IPS DF 6.9 (cell line): ENCODE data around the gene PLA2R1.

Experiments used
- DNase-seq: peaks from one replicate; pipeline ENCODE4 v3.0.0-alpha.2; 2013; ENCODE audit warnings: low read depth, low spot score
- H3K27ac ChIP-seq: one replicate; pipeline ENCODE4 v1.5.1; 2013; ENCODE audit warnings: low read length, control low read depth
- H3K27me3 ChIP-seq: 2 replicates; pipeline ENCODE4 v1.6.1; 2013; ENCODE audit warnings: mild to moderate bottlenecking, low read length; ENCODE audit not compliant: control insufficient read depth, insufficient read depth
- H3K36me3 ChIP-seq: 2 replicates; pipeline ENCODE4 v1.6.1; 2013; ENCODE audit warnings: low read length; ENCODE audit not compliant: control insufficient read depth, insufficient read depth
- H3K4me1 ChIP-seq: 2 replicates; pipeline ENCODE4 v1.6.1; 2013; ENCODE audit warnings: low read length; ENCODE audit not compliant: control insufficient read depth, insufficient read depth
- H3K4me3 ChIP-seq: 2 replicates; pipeline ENCODE4 v1.5.1; 2013; ENCODE audit warnings: mild to moderate bottlenecking, low read length
- H3K9me3 ChIP-seq: 2 replicates; pipeline ENCODE4 v1.6.1; 2013; ENCODE audit warnings: low read length, inconsistent platforms; ENCODE audit not compliant: control insufficient read depth, insufficient read depth
- WGBS: extraction: QIAGEN DNeasy Blood & Tissue Kit; methylation state at CpG from one replicate; pipeline ENCODE4 v1.1.7; 2013; ENCODE audit warnings: mixed read lengths, missing lambda C conversion rate; ENCODE audit not compliant: insufficient read length, insufficient coverage; 5-methylcytosine and 5-hydroxymethylcytosine counted together

PLA2R1 gene

GRCh38 chr2:159897720-159898119 lies 164.7 kb downstream of the PLA2R1 start:
- Histone ChIP-seq H3K4me3 (no peak overlapping the region), H3K27ac (no peak overlapping the region), H3K27me3 (peaks cover 2% of the 10 kb centered on the region; the same call in 1 of the 2 replicates), H3K36me3 (no peaks in the 10 kb centered on the region), H3K9me3 (no peaks in the 10 kb centered on the region), H3K4me1 (no peaks in the 10 kb centered on the region; the same call in 1 of the 2 replicates)
- no peak for DNase-seq
- 100% methylated on average over 1 of the region's 5 CpGs for WGBS

GRCh38 chr2:159897081-159897480 lies 165.3 kb downstream of the PLA2R1 start:
- Histone ChIP-seq H3K27ac (no peak overlapping the region), H3K27me3 (no peaks in the 10 kb centered on the region), H3K36me3 (no peaks in the 10 kb centered on the region), H3K4me3 (no peak overlapping the region), H3K4me1 (no peaks in the 10 kb centered on the region; the same call in 1 of the 2 replicates), H3K9me3 (no peaks in the 10 kb centered on the region)
- DNase-seq: no peak
- WGBS: no CpG with 5 or more reads among the region's 1 CpG

GRCh38 chr2:159895258-159896065 lies 167.0 kb downstream of the PLA2R1 start:
- DNase-seq: no peak

GRCh38 chr2:159894145-159894838 lies 168.1 kb downstream of the PLA2R1 start:
- no peak overlapping the region for H3K4me3 ChIP-seq
- no peaks in the 10 kb centered on the region; the same call in 1 of the 2 replicates for H3K4me1 ChIP-seq
- H3K27me3 ChIP-seq: no peaks in the 10 kb centered on the region
- no peaks in the 10 kb centered on the region for H3K36me3 ChIP-seq
- H3K9me3 ChIP-seq: no peaks in the 10 kb centered on the region
- DNase-seq: no peak
- WGBS: no CpG with 5 or more reads among the region's 8 CpGs
- no peak overlapping the region for H3K27ac ChIP-seq

More at GRCh38 chr2:159895258-159896065, 167.0 kb downstream of the PLA2R1 start:
- no peak overlapping the region for H3K27ac ChIP-seq
- H3K4me1 ChIP-seq: no peaks in the 10 kb centered on the region; the same call in 1 of the 2 replicates
- no peak overlapping the region for H3K4me3 ChIP-seq
- H3K36me3 ChIP-seq: no peaks in the 10 kb centered on the region
- H3K9me3 ChIP-seq: no peaks in the 10 kb centered on the region
- no peaks in the 10 kb centered on the region for H3K27me3 ChIP-seq
- WGBS: no CpG with 5 or more reads among the region's 4 CpGs

GRCh38 chr2:159892990-159893810 lies 169.2 kb downstream of the PLA2R1 start:
- no peaks in the 10 kb centered on the region for H3K27me3 ChIP-seq
- H3K4me1 ChIP-seq: no peaks in the 10 kb centered on the region; the same call in 1 of the 2 replicates
- no peaks in the 10 kb centered on the region for H3K36me3 ChIP-seq
- H3K4me3 ChIP-seq: no peak overlapping the region
- no peak overlapping the region for H3K27ac ChIP-seq
- no peak for DNase-seq
- no CpG with 5 or more reads among the region's 8 CpGs for WGBS
- H3K9me3 ChIP-seq: no peaks in the 10 kb centered on the region

GRCh38 chr2:159891917-159892730 lies 170.3 kb downstream of the PLA2R1 start:
- H3K4me1 ChIP-seq: no peaks in the 10 kb centered on the region; the same call in 1 of the 2 replicates
- no peak for DNase-seq

GRCh38 chr2:159891267-159891588 lies 171.2 kb downstream of the PLA2R1 start:
- Histone ChIP-seq H3K36me3 (no peaks in the 10 kb centered on the region), H3K27me3 (no peaks in the 10 kb centered on the region), H3K4me1 (no peaks in the 10 kb centered on the region; the same call in 1 of the 2 replicates), H3K27ac (no peak overlapping the region), H3K4me3 (no peak overlapping the region), H3K9me3 (no peaks in the 10 kb centered on the region)
- DNase-seq: no peak

More at GRCh38 chr2:159891917-159892730, 170.3 kb downstream of the PLA2R1 start:
- no peak overlapping the region for H3K27ac ChIP-seq
- H3K9me3 ChIP-seq: no peaks in the 10 kb centered on the region
- H3K36me3 ChIP-seq: no peaks in the 10 kb centered on the region
- H3K4me3 ChIP-seq: no peak overlapping the region
- no CpG with 5 or more reads among the region's 2 CpGs for WGBS
- H3K27me3 ChIP-seq: no peaks in the 10 kb centered on the region

- WGBS: no CpG with 5 or more reads among the region's 1 CpG
- Histone ChIP-seq H3K36me3 (no peaks in the 10 kb centered on the region), H3K27ac (no peak overlapping the region), H3K4me3 (no peak overlapping the region), H3K9me3 (no peaks in the 10 kb centered on the region), H3K4me1 (no peaks in the 10 kb centered on the region; the same call in 1 of the 2 replicates), H3K27me3 (no peaks in the 10 kb centered on the region)
- no peak for DNase-seq
These were observed 171.7 kb downstream of the PLA2R1 start for GRCh38 chr2:159890551-159891266.

- H3K27ac ChIP-seq: no peak overlapping the region
- no peaks in the 10 kb centered on the region for H3K4me1 ChIP-seq
- H3K9me3 ChIP-seq: no peaks in the 10 kb centered on the region
- DNase-seq: no peak
- WGBS: no CpG with 5 or more reads among the region's 5 CpGs
- no peaks in the 10 kb centered on the region for H3K27me3 ChIP-seq
- no peaks in the 10 kb centered on the region for H3K36me3 ChIP-seq
- H3K4me3 ChIP-seq: no peak overlapping the region
These were observed 180.2 kb downstream of the PLA2R1 start for GRCh38 chr2:159882130-159882745.
